ENCODE data around the gene DDC.

DDC gene

DNA sequence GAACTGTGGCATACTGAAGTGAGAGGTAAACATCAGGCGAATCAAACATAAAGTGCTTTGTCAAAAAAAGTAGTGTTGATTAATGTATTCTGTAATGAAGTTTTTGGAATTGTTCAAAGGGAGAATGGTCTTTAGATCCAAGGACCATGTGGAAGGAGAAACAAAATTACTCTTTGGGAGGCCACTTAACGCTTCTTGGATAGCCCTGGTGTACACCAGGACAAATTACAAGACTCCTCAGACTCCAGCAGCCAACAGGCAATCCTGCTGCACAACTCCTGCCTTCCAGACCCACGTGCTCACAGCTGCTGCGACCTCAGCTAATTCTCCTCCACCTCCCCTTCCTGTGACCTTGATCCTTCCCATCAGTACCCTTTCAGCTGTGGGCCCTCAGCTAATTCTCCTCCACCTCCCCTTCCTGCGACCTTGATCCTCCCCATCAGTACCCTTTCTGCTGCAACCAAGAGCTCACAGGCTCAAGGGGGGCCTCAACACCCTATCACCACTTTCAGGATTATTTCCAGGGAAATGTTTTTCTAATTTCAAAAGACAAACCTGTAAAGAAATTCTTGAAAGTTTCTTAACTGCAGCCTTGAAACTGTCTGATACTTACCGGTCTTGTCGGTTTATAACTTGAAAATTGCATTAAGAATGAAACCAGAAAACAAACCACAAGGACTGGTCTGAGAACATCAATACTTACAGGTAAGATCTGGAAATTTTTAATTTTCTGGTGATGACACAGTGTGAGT, 29.7 kb upstream of the DDC start:
- TF ChIP-seq, protein P1, sequence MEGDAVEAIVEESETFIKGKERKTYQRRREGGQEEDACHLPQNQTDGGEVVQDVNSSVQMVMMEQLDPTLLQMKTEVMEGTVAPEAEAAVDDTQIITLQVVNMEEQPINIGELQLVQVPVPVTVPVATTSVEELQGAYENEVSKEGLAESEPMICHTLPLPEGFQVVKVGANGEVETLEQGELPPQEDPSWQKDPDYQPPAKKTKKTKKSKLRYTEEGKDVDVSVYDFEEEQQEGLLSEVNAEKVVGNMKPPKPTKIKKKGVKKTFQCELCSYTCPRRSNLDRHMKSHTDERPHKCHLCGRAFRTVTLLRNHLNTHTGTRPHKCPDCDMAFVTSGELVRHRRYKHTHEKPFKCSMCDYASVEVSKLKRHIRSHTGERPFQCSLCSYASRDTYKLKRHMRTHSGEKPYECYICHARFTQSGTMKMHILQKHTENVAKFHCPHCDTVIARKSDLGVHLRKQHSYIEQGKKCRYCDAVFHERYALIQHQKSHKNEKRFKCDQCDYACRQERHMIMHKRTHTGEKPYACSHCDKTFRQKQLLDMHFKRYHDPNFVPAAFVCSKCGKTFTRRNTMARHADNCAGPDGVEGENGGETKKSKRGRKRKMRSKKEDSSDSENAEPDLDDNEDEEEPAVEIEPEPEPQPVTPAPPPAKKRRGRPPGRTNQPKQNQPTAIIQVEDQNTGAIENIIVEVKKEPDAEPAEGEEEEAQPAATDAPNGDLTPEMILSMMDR (IDR thresholded peaks at IDR 0.05; ENCODE audit: low read depth, low read length, missing control alignments) = no peak
- no peak for DNase-seq (ENCODE audit: low read depth)
- H3K4me3 ChIP-seq (ENCODE audit: low read depth, low read length) = no peak overlapping the region
- in situ Hi-C loops (cut with HindIII; ENCODE audit: low sequenced_read_pairs) = loop anchor here (25.0 kb wide), 1 partner anchor 542 kb away; no protein-coding TSS in a partner anchor

- in situ Hi-C loops (cut with HindIII; ENCODE audit: low sequenced_read_pairs) = loop anchor here (25.0 kb wide), 1 partner anchor 543 kb away; no protein-coding TSS in a partner anchor
- TF ChIP-seq, protein P1 (IDR thresholded peaks at IDR 0.05; ENCODE audit: low read depth, low read length, missing control alignments) = no peak
- no peak overlapping the region for H3K4me3 ChIP-seq (ENCODE audit: low read depth, low read length)
- no peak for DNase-seq (ENCODE audit: low read depth)
These were observed 28.9 kb upstream of the DDC start for GRCh38 chr7:50594136-50594535.

- TF ChIP-seq, protein P1 (IDR thresholded peaks at IDR 0.05; ENCODE audit: low read depth, low read length, missing control alignments) = no peak
- DNase-seq (ENCODE audit: low read depth) = no peak
- in situ Hi-C loops (cut with HindIII; ENCODE audit: low sequenced_read_pairs) = loop anchor here (25.0 kb wide), 1 partner anchor 544 kb away; no protein-coding TSS in a partner anchor
- H3K4me3 ChIP-seq (ENCODE audit: low read depth, low read length) = no peak overlapping the region
These were observed 27.7 kb upstream of the DDC start for GRCh38 chr7:50592940-50593339.

DNA sequence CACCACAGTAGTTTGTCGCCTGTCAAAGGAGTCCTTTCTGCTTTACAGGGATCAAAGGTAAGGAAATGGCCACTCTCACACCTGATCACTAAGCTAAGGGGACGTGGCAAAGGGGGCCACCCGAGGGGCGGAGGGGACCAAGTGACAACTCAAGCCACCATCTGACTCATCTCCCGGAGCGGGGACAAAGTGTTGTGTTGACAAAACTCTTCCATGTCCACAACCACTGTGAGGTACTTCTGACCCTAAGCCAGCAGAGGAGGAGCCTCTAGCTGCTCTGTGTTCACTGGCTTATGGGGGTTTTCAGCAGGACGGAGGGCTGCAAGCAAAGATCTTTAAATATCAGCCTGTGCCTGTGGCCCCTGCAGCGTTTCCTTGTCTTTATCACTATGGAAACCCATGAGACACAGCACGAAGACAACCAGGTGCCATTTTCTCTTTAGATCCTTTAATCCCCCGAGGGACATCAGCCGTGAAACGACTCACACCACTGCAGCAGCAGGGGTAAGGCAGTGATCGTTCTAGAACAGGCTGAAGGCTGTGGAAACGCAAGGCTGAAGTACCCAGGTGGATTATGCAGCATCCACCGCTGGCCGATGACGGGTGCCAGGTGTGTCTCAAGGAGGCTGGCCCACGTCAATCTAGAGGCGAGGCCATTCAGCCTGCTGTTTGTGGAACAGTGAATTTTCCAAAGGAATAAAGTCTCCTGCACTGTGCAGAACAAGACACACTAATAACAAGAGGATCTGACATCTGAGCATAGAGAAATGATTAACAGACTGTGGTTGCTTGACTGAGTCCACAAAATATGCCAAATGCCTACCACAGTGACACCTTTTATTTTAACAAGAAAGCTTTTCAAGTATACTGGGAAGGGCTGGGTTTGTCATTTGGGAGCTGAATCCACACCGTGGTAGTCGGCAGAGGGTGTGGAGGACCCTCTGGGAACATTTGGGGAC, 26.6 kb upstream of the DDC start:
- H3K4me3 ChIP-seq (ENCODE audit: low read depth, low read length) = no peak overlapping the region
- TF ChIP-seq, protein P1 (IDR thresholded peaks at IDR 0.05; ENCODE audit: low read depth, low read length, missing control alignments) = no peak
- DNase-seq (ENCODE audit: low read depth) = no peak
- in situ Hi-C loops (cut with HindIII; ENCODE audit: low sequenced_read_pairs) = loop anchor here (25.0 kb wide), 1 partner anchor 546 kb away; no protein-coding TSS in a partner anchor

DNA sequence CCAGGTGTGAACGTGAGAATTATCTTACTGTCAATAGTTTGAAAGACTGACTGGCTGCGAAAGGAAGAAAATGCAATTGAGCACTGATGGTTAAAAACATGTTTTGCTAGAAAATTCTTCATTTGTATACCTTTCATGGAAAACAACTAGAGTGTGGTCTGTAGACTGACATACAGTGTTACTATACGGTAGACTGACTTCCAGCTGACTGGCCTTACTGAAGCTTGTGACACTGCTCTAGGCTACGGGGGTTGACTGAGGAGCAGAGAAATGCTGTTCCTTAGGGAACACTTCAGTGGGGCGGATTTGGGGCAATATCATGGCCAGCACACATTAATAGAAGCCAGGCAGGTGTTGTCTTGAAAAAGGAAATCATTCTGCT, 25.9 kb upstream of the DDC start:
- TF ChIP-seq, protein P1 (IDR thresholded peaks at IDR 0.05; ENCODE audit: low read depth, low read length, missing control alignments) = no peak
- DNase-seq (ENCODE audit: low read depth) = no peak
- no peak overlapping the region for H3K4me3 ChIP-seq (ENCODE audit: low read depth, low read length)
- in situ Hi-C loops (cut with HindIII; ENCODE audit: low sequenced_read_pairs) = loop anchor here (25.0 kb wide), 1 partner anchor 546 kb away; no protein-coding TSS in a partner anchor

DNA sequence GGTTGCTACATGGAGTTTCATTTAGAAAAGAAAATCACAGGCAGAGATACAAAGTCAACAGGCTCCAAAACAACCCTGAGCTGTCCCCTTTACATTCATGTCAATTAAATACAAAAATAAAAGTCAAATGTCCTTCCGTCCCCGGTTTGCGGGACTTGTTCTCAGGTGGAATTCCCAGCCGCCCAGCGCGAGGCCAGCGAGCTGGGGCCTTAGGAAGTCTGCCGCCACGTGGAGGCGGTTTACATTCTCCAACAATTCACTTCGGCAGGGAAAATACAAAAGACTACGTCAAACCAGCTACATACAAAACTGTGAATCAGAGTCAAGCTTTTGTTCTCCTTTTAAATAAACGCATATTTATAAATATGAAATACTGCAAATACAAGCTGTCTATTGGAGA, 25.3 kb upstream of the DDC start:
- in situ Hi-C loops (cut with HindIII; ENCODE audit: low sequenced_read_pairs) = loop anchor here (25.0 kb wide), 1 partner anchor 547 kb away; no protein-coding TSS in a partner anchor
- no peak overlapping the region for H3K4me3 ChIP-seq (ENCODE audit: low read depth, low read length)
- TF ChIP-seq, protein P1 (IDR thresholded peaks at IDR 0.05; ENCODE audit: low read depth, low read length, missing control alignments) = no peak
- no peak for DNase-seq (ENCODE audit: low read depth)
